Endodermal cell (in vitro differentiated cells): ENCODE data around the gene MASP1. TPM values are rescaled to one million over a fixed set of nuclear protein-coding genes. Genes with fewer than 3 reads are reported as not detected.

Experiments used
- DNase-seq: peaks from one replicate; pipeline ENCODE4 v3.0.0-alpha.2; 2017
- H3K27ac ChIP-seq: 2 replicates; pipeline ENCODE4 v1.5.1; 2013; ENCODE audit warnings: mild to moderate bottlenecking, low read depth, low read length, moderate library complexity
- H3K27me3 ChIP-seq: 2 replicates; pipeline ENCODE4 v1.6.1; 2013; ENCODE audit warnings: mild to moderate bottlenecking, low read length, moderate library complexity; ENCODE audit not compliant: insufficient read depth, control insufficient read depth, poor library complexity, severe bottlenecking
- H3K36me3 ChIP-seq: 2 replicates; pipeline ENCODE4 v1.7.0; 2013; ENCODE audit warnings: mild to moderate bottlenecking, low read length, moderate library complexity; ENCODE audit not compliant: control insufficient read depth, insufficient read depth
- H3K4me1 ChIP-seq: one replicate; pipeline ENCODE4 v1.7.0; 2013; ENCODE audit warnings: low read length; ENCODE audit not compliant: control insufficient read depth, insufficient read depth
- H3K4me3 ChIP-seq: 2 replicates; pipeline ENCODE4 v1.5.1; 2013; ENCODE audit warnings: mild to moderate bottlenecking, low read length, moderate library complexity
- H3K9ac ChIP-seq: 2 replicates; pipeline ENCODE4 v1.6.1; 2013; ENCODE audit warnings: mild to moderate bottlenecking, low read length, moderate library complexity; ENCODE audit not compliant: poor library complexity, severe bottlenecking; ENCODE audit errors: extremely low read depth
- H3K9me3 ChIP-seq: 2 replicates; pipeline ENCODE4 v1.6.1; 2013; ENCODE audit warnings: mild to moderate bottlenecking, low read length, moderate library complexity; ENCODE audit not compliant: control insufficient read depth
- H3K27ac Mint-ChIP-seq: 2 replicates; pipeline ENCODE4 v1.8.0; 2020; ENCODE audit warnings: mixed read lengths
- H3K27me3 Mint-ChIP-seq: 2 replicates; pipeline ENCODE4 v1.8.0; 2021; ENCODE audit warnings: mild to moderate bottlenecking, mixed read lengths; ENCODE audit not compliant: insufficient read depth
- H3K36me3 Mint-ChIP-seq: 2 replicates; pipeline ENCODE4 v1.8.0; 2020; ENCODE audit warnings: low read depth, mixed read lengths
- H3K4me1 Mint-ChIP-seq: 2 replicates; pipeline ENCODE4 v1.8.0; 2020; ENCODE audit warnings: mixed read lengths
- H3K4me3 Mint-ChIP-seq: 2 replicates; pipeline ENCODE4 v1.8.0; 2020; ENCODE audit warnings: mild to moderate bottlenecking, moderate library complexity, mixed read lengths
- H3K9me3 Mint-ChIP-seq: 2 replicates; pipeline ENCODE4 v1.8.0; 2020; ENCODE audit warnings: mild to moderate bottlenecking, mixed read lengths
- WGBS, 2 experiments: methylation state at CpG; one replicate each; pipeline versions ENCODE4 v1.1.5 to v1.1.7; 2013; ENCODE audit warnings: missing lambda C conversion rate in 2 of 2, mixed read lengths in 1 of 2; ENCODE audit not compliant: insufficient coverage in 1 of 2, insufficient read length in 1 of 2; 5-methylcytosine and 5-hydroxymethylcytosine counted together
- total RNA-seq, 2 donors: library from RNA; stranded (reverse); fragmentation: NEBNext Ultra II Directional in 1 of 2; extraction: Animal tissue kit (Norgen Biotek cat#: 25700) in 1 of 2; gene quantifications; 2 replicates in 1 of 2; 3 replicates in 1 of 2; pipeline ENCODE4 v1.2.1, GENCODE V29; 2021
- TF ChIP-seq, protein P1 (sequence below): fragments of 200-600 bp; sonication (generic); conservative IDR thresholded peaks from 2 replicates; pipeline ENCODE4 v1.5.0; 2021; ENCODE audit warnings: antibody characterized with exemption, mild to moderate bottlenecking

The MASP1 gene
- total RNA-seq, 2 donors from 2014 or later = 0.09 to 0.57 TPM

DNA sequence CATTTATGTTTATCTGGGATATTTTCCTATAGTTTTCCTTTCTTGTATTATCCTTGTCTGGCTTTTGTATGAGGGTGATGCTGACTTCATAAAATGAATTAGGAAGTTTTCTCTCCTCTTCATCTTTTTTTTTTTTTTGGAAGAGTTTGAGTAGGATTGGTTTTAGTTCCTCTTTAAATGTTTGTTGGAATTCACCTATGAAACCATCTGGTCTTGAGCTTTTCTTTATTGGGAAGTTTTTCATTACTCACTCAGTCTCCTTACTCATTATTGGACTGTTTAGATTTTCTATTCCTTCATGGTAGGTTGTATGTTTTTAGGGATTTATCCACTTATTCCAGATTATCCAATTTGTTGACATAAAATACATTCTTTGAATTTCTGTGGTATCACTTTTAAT lies 18.7 kb upstream of the MASP1 start:
- H3K36me3 ChIP-seq = no peaks in the 10 kb centered on the region
- no peaks in the 10 kb centered on the region for H3K9me3 ChIP-seq
- Mint-ChIP-seq H3K36me3 (peaks cover 1% of the 10 kb centered on the region), H3K4me1 (peaks cover 2% of the 10 kb centered on the region), H3K27me3 (peaks cover 29% of the 10 kb centered on the region), H3K4me3 (no peak overlapping the region), H3K9me3 (peaks cover 3% of the 10 kb centered on the region), H3K27ac (no peak overlapping the region)
- no peak overlapping the region for H3K27ac ChIP-seq
- H3K9ac ChIP-seq = no peak overlapping the region
- H3K27me3 ChIP-seq = peaks cover 19% of the 10 kb centered on the region
- H3K4me1 ChIP-seq = no peaks in the 10 kb centered on the region
- DNase-seq = no peak
- H3K4me3 ChIP-seq = no peak overlapping the region
- TF ChIP-seq, protein P1, sequence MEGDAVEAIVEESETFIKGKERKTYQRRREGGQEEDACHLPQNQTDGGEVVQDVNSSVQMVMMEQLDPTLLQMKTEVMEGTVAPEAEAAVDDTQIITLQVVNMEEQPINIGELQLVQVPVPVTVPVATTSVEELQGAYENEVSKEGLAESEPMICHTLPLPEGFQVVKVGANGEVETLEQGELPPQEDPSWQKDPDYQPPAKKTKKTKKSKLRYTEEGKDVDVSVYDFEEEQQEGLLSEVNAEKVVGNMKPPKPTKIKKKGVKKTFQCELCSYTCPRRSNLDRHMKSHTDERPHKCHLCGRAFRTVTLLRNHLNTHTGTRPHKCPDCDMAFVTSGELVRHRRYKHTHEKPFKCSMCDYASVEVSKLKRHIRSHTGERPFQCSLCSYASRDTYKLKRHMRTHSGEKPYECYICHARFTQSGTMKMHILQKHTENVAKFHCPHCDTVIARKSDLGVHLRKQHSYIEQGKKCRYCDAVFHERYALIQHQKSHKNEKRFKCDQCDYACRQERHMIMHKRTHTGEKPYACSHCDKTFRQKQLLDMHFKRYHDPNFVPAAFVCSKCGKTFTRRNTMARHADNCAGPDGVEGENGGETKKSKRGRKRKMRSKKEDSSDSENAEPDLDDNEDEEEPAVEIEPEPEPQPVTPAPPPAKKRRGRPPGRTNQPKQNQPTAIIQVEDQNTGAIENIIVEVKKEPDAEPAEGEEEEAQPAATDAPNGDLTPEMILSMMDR = no peak

DNA sequence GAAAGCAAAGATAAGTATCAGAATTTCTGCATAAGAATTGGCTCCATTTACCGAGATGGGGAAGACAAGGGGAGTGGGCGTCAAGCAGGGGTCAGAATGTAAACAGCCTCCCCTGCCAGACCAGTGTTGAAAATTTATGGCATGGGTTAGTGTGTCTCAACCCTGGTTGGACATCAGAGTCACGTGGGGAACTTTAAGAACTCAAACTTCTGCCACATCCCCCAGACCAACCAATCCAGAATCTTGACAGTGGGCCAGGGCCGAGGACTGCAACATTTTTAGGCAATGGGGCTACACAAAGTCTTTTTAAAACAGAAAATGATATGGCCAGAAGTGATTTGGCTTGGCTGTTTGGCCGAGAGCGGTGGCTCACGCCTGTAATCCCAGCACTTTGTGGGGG lies 14.3 kb upstream of the MASP1 start:
- H3K9ac ChIP-seq = no peak overlapping the region
- H3K27me3 ChIP-seq = no peaks in the 10 kb centered on the region
- H3K4me1 ChIP-seq = no peaks in the 10 kb centered on the region
- H3K27me3 Mint-ChIP-seq = peaks cover 3% of the 10 kb centered on the region
- H3K9me3 ChIP-seq = no peaks in the 10 kb centered on the region
- no peak for DNase-seq
- H3K4me3 ChIP-seq = no peak overlapping the region
- H3K36me3 ChIP-seq = no peaks in the 10 kb centered on the region
- peaks cover 1% of the 10 kb centered on the region for H3K36me3 Mint-ChIP-seq
- TF ChIP-seq, protein P1 = no peak
- peaks cover 2% of the 10 kb centered on the region for H3K4me1 Mint-ChIP-seq
- H3K4me3 Mint-ChIP-seq = no peak overlapping the region
- peaks cover 7% of the 10 kb centered on the region for H3K9me3 Mint-ChIP-seq
- H3K27ac ChIP-seq = no peak overlapping the region
- H3K27ac Mint-ChIP-seq = no peak overlapping the region
- WGBS, 2 experiments = 87 to 91% methylated on average over 7 of the region's 7 CpGs

DNA sequence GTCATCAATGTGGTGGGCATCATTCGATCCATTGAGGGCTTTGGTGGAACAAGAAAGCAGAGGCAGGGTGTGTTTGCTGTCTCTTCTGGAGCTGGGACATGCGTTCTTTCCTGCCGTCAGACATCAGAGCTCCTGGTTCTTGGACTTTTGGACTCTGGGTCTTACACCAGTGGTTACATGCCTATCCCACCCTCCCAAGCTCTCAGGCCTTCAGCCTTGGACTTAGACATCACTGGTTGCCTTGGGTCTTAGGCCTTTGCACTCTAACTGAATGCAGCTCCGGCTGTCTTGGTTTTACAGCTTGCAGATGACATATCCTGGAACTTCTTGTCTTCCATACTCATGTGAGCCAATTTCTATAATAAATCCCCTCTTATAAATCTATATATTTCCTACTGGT lies 8.1 kb upstream of the MASP1 start:
- H3K9me3 Mint-ChIP-seq = peaks cover 4% of the 10 kb centered on the region
- H3K27ac Mint-ChIP-seq = no peak overlapping the region
- H3K4me1 ChIP-seq = no peaks in the 10 kb centered on the region
- H3K27me3 Mint-ChIP-seq = peaks cover 3% of the 10 kb centered on the region
- DNase-seq = no peak
- TF ChIP-seq, protein P1 = no peak
- no peaks in the 10 kb centered on the region for H3K36me3 ChIP-seq
- WGBS, 2 experiments = 91 to 95% methylated on average over 4 of the region's 4 CpGs
- no peak overlapping the region for H3K27ac ChIP-seq
- no peaks in the 10 kb centered on the region for H3K9me3 ChIP-seq
- H3K4me1 Mint-ChIP-seq = no peaks in the 10 kb centered on the region
- H3K4me3 ChIP-seq = no peak overlapping the region
- H3K4me3 Mint-ChIP-seq = no peak overlapping the region
- H3K36me3 Mint-ChIP-seq = no peaks in the 10 kb centered on the region
- no peaks in the 10 kb centered on the region for H3K27me3 ChIP-seq
- no peak overlapping the region for H3K9ac ChIP-seq
